T-cell (primary cell): Measurements from ENCODE around the gene FAM120C. TPM values are rescaled to one million over a fixed set of nuclear protein-coding genes. Genes with fewer than 3 reads are reported as not detected.

Experiments used
- ATAC-seq, 4 experiments: fragments of 200-7000 bp in 3 of 4; fragments of 150-1000 bp in 1 of 4; cut with Tn5 transposase; replicated peaks in 1 of 4; 1 replicate in 3 of 4; 2 replicates in 1 of 4; pipeline ENCODE4 v1.10.0; 2021; ENCODE audit warnings: moderate library complexity in 3 of 4, mild to moderate bottlenecking in 2 of 4, moderate number of reproducible peaks in 1 of 4
- CTCF ChIA-PET, 2 donors: fragments of 300-600 bp; sonication (Branson Sonifier 250); formaldehyde crosslinking; loops; one replicate each; lab custom pipeline; 2022; ENCODE audit warnings: antibody characterized with exemption in 2 of 2; lab: Charles Lee
- POLR2A ChIA-PET, 2 donors: fragments of 300-600 bp; sonication (Branson Sonifier 250); formaldehyde crosslinking; loops; one replicate each; lab custom pipeline; 2022; ENCODE audit warnings: antibody characterized with exemption in 2 of 2; lab: Charles Lee
- DNase-seq, 35 experiments: peaks; one replicate each; pipeline versions ENCODE4 v3.0.0 to v3.0.0-alpha.2; 2013 to 2023
- H3K27ac ChIP-seq: one replicate; pipeline ENCODE4 v1.5.1; 2013; ENCODE audit warnings: low read length
- H3K27me3 ChIP-seq, 2 experiments: replicated peaks in 1 of 2; 1 replicate in 1 of 2; 2 replicates in 1 of 2; pipeline versions ENCODE4 v1.6.1 to v1.7.0; 2013; ENCODE audit warnings: low read length in 1 of 2, mixed read lengths in 1 of 2; ENCODE audit not compliant: control insufficient read depth in 2 of 2, insufficient read depth in 2 of 2; ENCODE audit errors: extremely low read depth in 1 of 2
- H3K36me3 ChIP-seq, 2 donors: 1 replicate in 1 of 2; 2 replicates in 1 of 2; pipeline versions ENCODE4 v1.6.1 to v1.7.0; 2013; ENCODE audit warnings: low read length in 1 of 2; ENCODE audit not compliant: control insufficient read depth in 2 of 2, insufficient read depth in 1 of 2; ENCODE audit errors: extremely low read depth in 1 of 2
- H3K4me1 ChIP-seq, 2 experiments: 1 replicate in 1 of 2; 2 replicates in 1 of 2; pipeline versions ENCODE4 v1.6.1 to v1.7.0; 2013; ENCODE audit warnings: low read length in 2 of 2, mixed read lengths in 1 of 2; ENCODE audit not compliant: insufficient read depth in 2 of 2, control insufficient read depth in 1 of 2; ENCODE audit errors: extremely low read depth in 1 of 2
- H3K4me3 ChIP-seq, 2 donors: 1 replicate in 1 of 2; 2 replicates in 1 of 2; pipeline versions ENCODE4 v1.5.1 to v1.7.0; 2013; ENCODE audit warnings: mild to moderate bottlenecking in 2 of 2, low read length in 1 of 2, moderate library complexity in 1 of 2; ENCODE audit not compliant: control insufficient read depth in 1 of 2; ENCODE audit errors: extremely low read depth in 1 of 2
- H3K9me3 ChIP-seq: 2 replicates; pipeline ENCODE4 v1.7.0; 2013
- H3K27ac Mint-ChIP-seq, 2 donors: one replicate each; pipeline ENCODE4 v1.8.0; 2020 to 2021; ENCODE audit warnings: mild to moderate bottlenecking in 2 of 2, mixed read lengths in 2 of 2
- H3K27me3 Mint-ChIP-seq, 2 donors: one replicate each; pipeline ENCODE4 v1.8.0; 2021 to 2022; ENCODE audit warnings: mixed read lengths in 2 of 2
- H3K36me3 Mint-ChIP-seq: one replicate; pipeline ENCODE4 v1.8.0; 2021; ENCODE audit warnings: mixed read lengths
- H3K4me1 Mint-ChIP-seq, 3 donors: one replicate each; pipeline ENCODE4 v1.8.0; 2020 to 2022; ENCODE audit warnings: mixed read lengths in 3 of 3, mild to moderate bottlenecking in 1 of 3
- H3K4me3 Mint-ChIP-seq, 3 donors: one replicate each; pipeline ENCODE4 v1.8.0; 2020 to 2022; ENCODE audit warnings: mild to moderate bottlenecking in 3 of 3, mixed read lengths in 3 of 3, moderate library complexity in 3 of 3
- H3K9me3 Mint-ChIP-seq, 3 donors: one replicate each; pipeline ENCODE4 v1.8.0; 2020 to 2022; ENCODE audit warnings: mixed read lengths in 3 of 3
- WGBS: methylation state at CpG from one replicate; pipeline ENCODE4 v1.1.5; 2013; ENCODE audit warnings: missing lambda C conversion rate; ENCODE audit not compliant: insufficient coverage; 5-methylcytosine and 5-hydroxymethylcytosine counted together
- total RNA-seq, 35 experiments: library from RNA in 6 of 35; stranded (reverse) in 6 of 35; fragments of 120-200 nt in 1 of 35; gene quantifications; one replicate each; pipeline versions ENCODE4 v1.2.1 to v1.2.4 and lab custom pipeline; 2013 to 2026

The FAM120C gene
- total RNA-seq, 5 donors from 2014 or later (not counting 1 experiment from before 2014, with no cell fraction given), result 14.9 to 23.0 (median 19.5) TPM

DNA sequence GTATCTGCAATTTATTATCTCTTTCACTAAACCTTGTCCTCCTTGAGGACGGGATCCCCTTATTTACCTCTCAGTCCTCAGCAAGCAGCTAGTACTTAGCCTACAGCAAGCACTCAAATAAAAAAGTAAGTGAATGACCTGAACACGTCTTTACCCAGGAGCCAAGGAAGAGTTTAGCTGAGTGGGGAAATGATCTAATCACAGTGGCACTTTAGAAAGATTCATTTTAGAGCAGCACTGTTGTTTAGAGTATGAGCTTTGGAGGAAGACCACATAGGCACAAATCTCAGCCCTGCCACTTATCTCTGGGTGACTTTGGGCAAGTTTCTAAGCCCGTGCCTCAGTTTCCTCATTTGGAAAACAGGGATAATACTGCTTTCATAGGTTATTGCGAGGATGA is 2.7 kb downstream of the FAM120C start:
- Mint-ChIP-seq H3K4me1 (peaks cover 56 to 58% (median 57%) of the 10 kb centered on the region in 3 donors), H3K36me3 (peaks cover 29% of the 10 kb centered on the region), H3K4me3 (peak overlapping the region; percentile 28 to 78 (median 77)), H3K27ac (no peak overlapping the region), H3K9me3 (no peaks in the 10 kb centered on the region), H3K27me3 (peaks cover 0 to 10% of the 10 kb centered on the region in 2 donors)
- H3K27ac ChIP-seq, result no peak overlapping the region
- DNase-seq, result no peak
- no peaks in the 10 kb centered on the region for H3K27me3 ChIP-seq
- no peak overlapping the region for H3K4me3 ChIP-seq
- CTCF ChIA-PET, result interaction anchor here in 1 of 2 donors (0.8 kb wide), 1 partner anchor 1537 kb away, joined by 3 read pairs; the partner anchor contains the start of gene RRAGB
- H3K36me3 ChIP-seq, result peaks cover 0 to 5% of the 10 kb centered on the region in 2 donors
- ATAC-seq, result no peak
- POLR2A ChIA-PET, result no interaction called here
- H3K9me3 ChIP-seq, result no peaks in the 10 kb centered on the region
- H3K4me1 ChIP-seq, result peaks cover 9 to 20% of the 10 kb centered on the region in 2 experiments
- no CpG with 5 or more reads among the region's 4 CpGs for WGBS

DNA sequence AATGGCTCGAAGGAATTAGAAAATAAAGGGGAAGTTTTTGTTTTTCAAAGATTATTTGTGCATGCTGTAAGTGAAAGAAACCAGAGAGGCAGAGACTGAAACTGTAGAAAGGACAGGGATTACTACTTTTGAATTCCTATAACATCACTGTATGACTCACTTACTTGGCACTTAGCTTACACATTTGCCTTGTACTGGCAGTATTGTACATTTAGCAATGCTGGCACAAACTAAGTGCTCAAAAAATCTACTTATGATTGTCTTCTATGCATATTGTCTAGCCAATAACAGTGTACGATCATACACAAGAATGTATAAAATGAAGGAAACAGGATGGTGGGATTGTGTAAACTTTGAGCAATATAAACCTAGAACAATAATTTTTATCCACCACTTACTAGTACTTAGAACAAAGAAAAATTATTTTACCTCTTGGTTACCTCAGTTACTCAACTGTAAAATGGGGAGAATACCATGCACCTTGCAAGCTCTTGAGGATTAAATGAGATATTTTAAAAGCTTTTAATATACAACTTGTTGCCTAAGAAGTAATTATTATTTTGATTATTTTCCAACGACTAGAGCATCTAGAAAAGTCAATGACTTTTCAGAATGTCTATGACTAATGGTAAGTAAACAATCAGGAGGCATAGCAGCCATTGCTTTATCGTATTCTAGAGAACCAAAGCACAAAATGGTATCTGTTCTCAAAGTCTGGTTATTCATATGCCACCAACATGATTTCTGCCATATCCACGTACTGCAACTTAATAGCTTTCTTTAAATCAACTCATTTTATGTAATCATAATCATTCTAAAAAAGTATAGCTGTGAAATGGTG is 4.7 kb downstream of the FAM120C start:
- Histone ChIP-seq H3K4me1 (peaks cover 9 to 16% of the 10 kb centered on the region in 2 experiments), H3K36me3 (peaks cover 0 to 12% of the 10 kb centered on the region in 2 donors), H3K27me3 (no peaks in the 10 kb centered on the region), H3K27ac (no peak overlapping the region), H3K4me3 (no peak overlapping the region), H3K9me3 (no peaks in the 10 kb centered on the region)
- no peak for DNase-seq
- Mint-ChIP-seq H3K27me3 (peaks cover 0 to 10% of the 10 kb centered on the region in 2 donors), H3K4me1 (peaks cover 52 to 55% (median 53%) of the 10 kb centered on the region in 3 donors), H3K4me3 (no peak overlapping the region), H3K9me3 (no peaks in the 10 kb centered on the region), H3K36me3 (peaks cover 42% of the 10 kb centered on the region), H3K27ac (no peak overlapping the region)
- CTCF ChIA-PET, result no interaction called here
- WGBS, result no CpG with 5 or more reads among the region's 5 CpGs
- POLR2A ChIA-PET, result interaction anchor here in 1 of 2 donors (0.7 kb wide), 1 partner anchor 105 kb away, joined by 5 read pairs; no protein-coding TSS in a partner anchor
- ATAC-seq, result no peak

DNA sequence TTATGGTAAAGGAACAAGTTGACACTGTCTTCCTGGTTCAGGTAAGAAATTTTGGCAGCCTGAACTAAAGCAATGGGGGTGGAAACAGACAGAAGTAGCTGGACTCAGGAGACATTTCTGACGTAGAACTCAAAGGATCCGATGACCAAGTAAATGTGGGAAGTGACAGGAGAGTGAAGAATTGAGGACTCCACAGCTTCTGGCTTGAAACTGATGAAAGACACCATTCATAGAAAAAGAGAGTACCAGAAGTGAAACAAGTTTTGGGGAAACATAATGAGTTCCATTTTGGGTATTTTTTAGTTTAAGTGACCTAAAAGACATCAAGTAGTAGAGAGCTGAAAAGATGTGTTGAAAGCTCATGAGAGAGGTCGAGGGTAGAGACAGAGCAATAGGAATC is 5.7 kb downstream of the FAM120C start:
- ChIA-PET POLR2A (interaction anchor here in 1 of 2 donors (0.6 kb wide), 1 partner anchor 81 kb away, joined by 3 read pairs; no protein-coding TSS in a partner anchor), CTCF (no interaction called here)
- no peak overlapping the region for H3K27ac Mint-ChIP-seq
- DNase-seq, result no peak
- peaks cover 0 to 10% of the 10 kb centered on the region in 2 donors for H3K27me3 Mint-ChIP-seq
- WGBS, result 93% methylated on average over 2 of the region's 3 CpGs
- H3K27me3 ChIP-seq, result no peaks in the 10 kb centered on the region
- H3K9me3 Mint-ChIP-seq, result no peaks in the 10 kb centered on the region
- H3K36me3 ChIP-seq, result peaks cover 0 to 12% of the 10 kb centered on the region in 2 donors
- ATAC-seq, result no peak
- H3K4me1 Mint-ChIP-seq, result peaks cover 52 to 55% (median 53%) of the 10 kb centered on the region in 3 donors
- H3K4me3 Mint-ChIP-seq, result no peak overlapping the region
- H3K4me1 ChIP-seq, result peaks cover 9 to 16% of the 10 kb centered on the region in 2 experiments
- H3K27ac ChIP-seq, result no peak overlapping the region
- H3K36me3 Mint-ChIP-seq, result peaks cover 42% of the 10 kb centered on the region
- H3K9me3 ChIP-seq, result no peaks in the 10 kb centered on the region
- no peak overlapping the region for H3K4me3 ChIP-seq

DNA sequence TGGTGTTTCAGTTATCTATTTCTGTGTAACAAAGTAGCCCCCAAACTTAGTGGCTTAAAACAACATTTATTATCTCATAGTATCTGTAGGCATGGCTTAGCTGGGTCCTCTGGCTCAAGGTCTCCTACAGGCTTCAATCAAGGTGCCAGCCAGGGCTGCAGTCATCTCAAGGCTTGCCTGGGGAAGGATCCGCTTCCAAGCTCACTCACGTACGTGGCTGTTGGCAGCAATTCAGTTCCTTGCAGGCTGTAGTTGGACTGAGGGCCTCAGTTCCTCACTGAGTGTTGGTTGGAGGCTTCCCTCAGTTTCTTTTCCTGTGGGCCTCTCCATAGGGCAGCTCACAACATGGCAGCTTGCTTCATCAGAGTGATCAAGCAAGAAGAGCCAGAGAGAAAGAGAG is 9.3 kb downstream of the FAM120C start:
- Mint-ChIP-seq H3K4me1 (peaks cover 17 to 21% (median 20%) of the 10 kb centered on the region in 3 donors), H3K27ac (no peak overlapping the region), H3K36me3 (peaks cover 34% of the 10 kb centered on the region), H3K4me3 (no peak overlapping the region), H3K9me3 (no peaks in the 10 kb centered on the region), H3K27me3 (peaks cover 0 to 4% of the 10 kb centered on the region in 2 donors)
- WGBS, result no CpG with 5 or more reads among the region's 3 CpGs
- CTCF ChIA-PET, result no interaction called here
- H3K4me1 ChIP-seq, result no peaks in the 10 kb centered on the region
- DNase-seq (no peak), ATAC-seq (no peak)
- no peak overlapping the region for H3K27ac ChIP-seq
- no peaks in the 10 kb centered on the region for H3K27me3 ChIP-seq
- POLR2A ChIA-PET, result interaction anchor here in 1 of 2 donors (1.1 kb wide), 1 partner anchor 629 kb away, joined by 3 read pairs; no protein-coding TSS in a partner anchor
- no peaks in the 10 kb centered on the region for H3K9me3 ChIP-seq
- no peak overlapping the region for H3K4me3 ChIP-seq
- peaks cover 0 to 12% of the 10 kb centered on the region in 2 donors for H3K36me3 ChIP-seq

DNA sequence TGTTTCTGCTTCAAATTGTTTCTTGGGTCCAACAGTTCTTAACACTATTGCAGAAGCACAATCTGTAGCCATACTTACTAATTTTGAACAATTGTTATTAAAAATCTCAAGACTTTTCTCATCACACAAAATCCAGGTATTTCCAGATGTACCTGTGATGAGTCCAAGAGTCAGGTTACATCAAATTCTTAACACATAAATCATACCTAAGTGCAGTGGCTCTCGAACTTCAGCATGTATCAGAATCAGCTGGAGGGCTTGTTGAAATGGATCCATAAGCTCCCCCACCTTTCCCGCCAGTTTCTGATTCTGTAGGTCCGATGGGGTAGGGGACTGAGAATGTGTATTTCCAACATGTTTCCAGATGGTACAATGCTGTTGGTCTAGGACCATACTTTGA is 10.6 kb downstream of the FAM120C start:
- WGBS, result no CpG with 5 or more reads among the region's 3 CpGs
- Histone ChIP-seq H3K4me1 (no peaks in the 10 kb centered on the region), H3K36me3 (peaks cover 0 to 12% of the 10 kb centered on the region in 2 donors), H3K27me3 (no peaks in the 10 kb centered on the region), H3K27ac (no peak overlapping the region), H3K4me3 (no peak overlapping the region), H3K9me3 (no peaks in the 10 kb centered on the region)
- ChIA-PET POLR2A (interaction anchor here (0.6 kb wide), 2 partner anchors 11 to 1157 kb away, joined by 3 to 4 read pairs; partner anchors contain the start of gene FAM120C (in 1 of the 2)), CTCF (no interaction called here)
- Mint-ChIP-seq H3K4me3 (no peak overlapping the region), H3K9me3 (no peaks in the 10 kb centered on the region), H3K36me3 (peaks cover 34% of the 10 kb centered on the region), H3K27ac (no peak overlapping the region), H3K4me1 (peaks cover 9 to 10% (median 9%) of the 10 kb centered on the region in 3 donors), H3K27me3 (peaks cover 0 to 4% of the 10 kb centered on the region in 2 donors)
- DNase-seq (no peak), ATAC-seq (no peak)

DNA sequence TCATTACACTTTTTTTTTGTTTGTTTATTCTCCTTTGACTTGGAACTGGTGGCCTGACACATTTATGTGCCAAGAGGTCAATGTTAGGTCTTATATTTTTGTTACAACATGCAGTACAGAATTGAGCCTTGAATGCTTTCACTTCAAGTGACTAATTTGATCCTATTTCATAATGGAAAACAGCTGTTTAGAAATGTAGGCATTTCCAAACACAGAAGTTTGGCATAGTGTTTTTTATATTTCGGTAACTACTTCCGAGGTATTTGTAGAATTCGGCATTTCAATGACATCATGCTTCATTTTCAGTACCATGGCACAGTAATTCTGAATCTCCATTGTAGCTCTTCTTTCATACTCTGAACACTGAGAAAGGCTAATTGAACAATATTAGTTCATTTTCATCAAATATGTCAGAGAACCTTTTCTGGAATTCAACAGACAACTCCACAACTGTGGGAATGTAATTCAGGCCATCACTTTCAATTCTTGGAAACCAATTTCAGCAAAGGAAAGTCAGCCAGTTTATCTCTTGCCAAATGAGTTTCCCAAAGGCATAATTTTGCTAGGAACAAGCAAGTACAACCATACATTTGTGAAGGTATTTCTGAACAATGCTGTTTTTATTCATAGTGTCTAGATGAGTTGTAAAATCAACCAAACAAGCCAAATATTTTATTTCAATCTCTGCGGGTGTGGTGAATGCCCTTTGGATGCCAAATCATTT is 11.4 kb downstream of the FAM120C start:
- CTCF ChIA-PET, result no interaction called here
- H3K27ac Mint-ChIP-seq, result no peak overlapping the region

More for the DNA sequence above, 11.4 kb downstream of the FAM120C start:
- Mint-ChIP-seq H3K36me3 (peaks cover 26% of the 10 kb centered on the region), H3K4me3 (no peak overlapping the region), H3K4me1 (peaks cover 2 to 3% (median 2%) of the 10 kb centered on the region in 3 donors), H3K9me3 (no peaks in the 10 kb centered on the region), H3K27me3 (peaks cover 0 to 4% of the 10 kb centered on the region in 2 donors)
- no peak overlapping the region for H3K27ac ChIP-seq
- no peaks in the 10 kb centered on the region for H3K4me1 ChIP-seq
- no peaks in the 10 kb centered on the region for H3K9me3 ChIP-seq
- no peaks in the 10 kb centered on the region for H3K27me3 ChIP-seq
- H3K4me3 ChIP-seq, result no peak overlapping the region
- H3K36me3 ChIP-seq, result peaks cover 0 to 7% of the 10 kb centered on the region in 2 donors
- DNase-seq, result no peak
- ATAC-seq, result no peak
- no CpG with 5 or more reads among the region's 4 CpGs for WGBS
- POLR2A ChIA-PET, result no interaction called here
